ENCODE measurements around the gene PDIA5.
A peak's percentile ranks its signal among the peaks of the same experiment; 100 is the strongest.

PDIA5 gene

GRCh38 chr3:123044981-123045763, 21.7 kb upstream of the PDIA5 start:
- no peak for DNase-seq

GRCh38 chr3:123046262-123047061, 20.4 kb upstream of the PDIA5 start:
- no peak for DNase-seq

- no peak for DNase-seq
Observed at GRCh38 chr3:123047062-123047319, 19.8 kb upstream of the PDIA5 start.

GRCh38 chr3:123048480-123049237, 18.2 kb upstream of the PDIA5 start:
- DNase-seq, result no peak

GRCh38 chr3:123050666-123051065, 16.2 kb upstream of the PDIA5 start:
- no peak for DNase-seq

- DNase-seq, result no peak
Observed at GRCh38 chr3:123053107-123053506, 13.7 kb upstream of the PDIA5 start.

GRCh38 chr3:123054109-123054778, 12.6 kb upstream of the PDIA5 start:
- no peak for DNase-seq

- DNase-seq, result no peak
Observed at GRCh38 chr3:123054931-123055330, 11.9 kb upstream of the PDIA5 start.

GRCh38 chr3:123055352-123055751, 11.5 kb upstream of the PDIA5 start:
- DNase-seq, result no peak

GRCh38 chr3:123058505-123058904, 8.3 kb upstream of the PDIA5 start:
- no peak for DNase-seq

GRCh38 chr3:123060054-123060453, 6.8 kb upstream of the PDIA5 start:
- no peak for DNase-seq

GRCh38 chr3:123061856-123062255, 5.0 kb upstream of the PDIA5 start:
- no peak for DNase-seq

- DNase-seq, result no peak
Observed at GRCh38 chr3:123063034-123063433, 3.8 kb upstream of the PDIA5 start.

- no peak for DNase-seq
Observed at GRCh38 chr3:123064506-123064905, 2.3 kb upstream of the PDIA5 start.

GRCh38 chr3:123064914-123065313, 1.9 kb upstream of the PDIA5 start:
- no peak for DNase-seq

- DNase-seq, result no peak
Observed at GRCh38 chr3:123066599-123066895, 278 bp upstream of the PDIA5 start.

GRCh38 chr3:123067689-123068600, 1.1 kb downstream of the PDIA5 start:
- DNase-seq, result peak; percentile 66

GRCh38 chr3:123068601-123069381, 2.0 kb downstream of the PDIA5 start:
- DNase-seq, result peak; percentile 60

- no peak for DNase-seq
Observed at GRCh38 chr3:123070510-123070909, 3.7 kb downstream of the PDIA5 start.

- DNase-seq, result peak; percentile 49
Observed at GRCh38 chr3:123071146-123071545, 4.3 kb downstream of the PDIA5 start.

GRCh38 chr3:123071581-123071980, 4.8 kb downstream of the PDIA5 start:
- DNase-seq, result no peak
